WTC11 (cell line): ENCODE results near the gene SLC25A26. TPM values are rescaled to one million over a fixed set of nuclear protein-coding genes. Genes with fewer than 3 reads are reported as not detected.

Experiments
- ATAC-seq: fragments of 200-7000 bp; cut with Tn5 transposase; 2 replicates; pipeline ENCODE4 v1.10.0; 2021; ENCODE audit warnings: mild to moderate bottlenecking, moderate library complexity
- CTCF ChIA-PET: fragments of 300-600 bp; sonication (Branson Sonifier 250); formaldehyde crosslinking; loops from one replicate; lab custom pipeline; 2021; ENCODE audit warnings: antibody characterized with exemption; lab: Charles Lee
- POLR2A ChIA-PET: fragments of 350-600 bp; sonication (Branson Sonifier 250); formaldehyde crosslinking; loops from one replicate; lab custom pipeline; 2021; ENCODE audit warnings: antibody characterized with exemption; lab: Charles Lee
- DNase-seq: peaks from one replicate; pipeline ENCODE4 v3.0.0; 2021; ENCODE audit warnings: low spot score
- H3K27ac Mint-ChIP-seq: 2 replicates; pipeline ENCODE4 v1.8.0; 2021; ENCODE audit warnings: mixed read lengths
- H3K27me3 Mint-ChIP-seq: 2 replicates; pipeline ENCODE4 v1.8.0; 2021; ENCODE audit warnings: low read depth, mild to moderate bottlenecking, moderate library complexity, mixed read lengths
- H3K36me3 Mint-ChIP-seq: 2 replicates; pipeline ENCODE4 v1.8.0; 2021; ENCODE audit warnings: mixed read lengths
- H3K4me1 Mint-ChIP-seq: 2 replicates; pipeline ENCODE4 v1.8.0; 2022; ENCODE audit warnings: mixed read lengths
- H3K4me3 Mint-ChIP-seq: 2 replicates; pipeline ENCODE4 v1.8.0; 2021; ENCODE audit warnings: mild to moderate bottlenecking, moderate library complexity, mixed read lengths
- H3K9me3 Mint-ChIP-seq: 2 replicates; pipeline ENCODE4 v1.8.0; 2021; ENCODE audit warnings: mixed read lengths
- ATF6 ChIP-seq: sonication (generic); formaldehyde crosslinking; IDR thresholded peaks from 2 replicates; pipeline ENCODE4 v1.8.1; 2023; ENCODE audit warnings: mild to moderate bottlenecking, missing genetic modification reagents
- CDX4 ChIP-seq: fragments of 250-450 bp; sonication (Bioruptor Pico); IDR thresholded peaks from 2 replicates; pipeline ENCODE4 v1.9.0; 2021; ENCODE audit warnings: moderate library complexity, mild to moderate bottlenecking, inconsistent platforms, borderline replicate concordance
- IRF2 ChIP-seq: sonication (generic); formaldehyde crosslinking; IDR thresholded peaks from 2 replicates; pipeline ENCODE4 v1.8.0; 2022; ENCODE audit warnings: low read depth, missing genetic modification reagents, borderline replicate concordance
- NR1H2 ChIP-seq: sonication (generic); formaldehyde crosslinking; IDR thresholded peaks from 2 replicates; pipeline ENCODE4 v1.9.0; 2021; ENCODE audit warnings: mild to moderate bottlenecking, moderate library complexity, missing genetic modification reagents
- NR3C1 ChIP-seq: sonication (generic); formaldehyde crosslinking; conservative IDR thresholded peaks from 2 replicates; pipeline ENCODE4 v1.8.1; 2023; ENCODE audit warnings: low read depth, mild to moderate bottlenecking, missing genetic modification reagents
- ZNF416 ChIP-seq: fragments of 250-450 bp; sonication (Bioruptor Pico); IDR thresholded peaks from 2 replicates; pipeline ENCODE4 v1.9.0; 2021; ENCODE audit warnings: mild to moderate bottlenecking, inconsistent platforms
- ZNF532 ChIP-seq: fragments of 250-450 bp; sonication (Bioruptor Pico); IDR thresholded peaks from 2 replicates; pipeline ENCODE4 v1.9.0; 2021; ENCODE audit warnings: mild to moderate bottlenecking, borderline replicate concordance
- total RNA-seq: library from RNA; stranded (reverse); gene quantifications from 3 replicates; pipeline ENCODE4 v1.2.3, GENCODE V29; 2021
- TF ChIP-seq, protein P1 (sequence below): sonication (generic); formaldehyde crosslinking; IDR thresholded peaks from 2 replicates; pipeline ENCODE4 v1.8.0; 2022; ENCODE audit warnings: missing genetic modification reagents

Gene SLC25A26
- total RNA-seq, 1 experiment from 2014 or later, result 29.1 TPM

DNA sequence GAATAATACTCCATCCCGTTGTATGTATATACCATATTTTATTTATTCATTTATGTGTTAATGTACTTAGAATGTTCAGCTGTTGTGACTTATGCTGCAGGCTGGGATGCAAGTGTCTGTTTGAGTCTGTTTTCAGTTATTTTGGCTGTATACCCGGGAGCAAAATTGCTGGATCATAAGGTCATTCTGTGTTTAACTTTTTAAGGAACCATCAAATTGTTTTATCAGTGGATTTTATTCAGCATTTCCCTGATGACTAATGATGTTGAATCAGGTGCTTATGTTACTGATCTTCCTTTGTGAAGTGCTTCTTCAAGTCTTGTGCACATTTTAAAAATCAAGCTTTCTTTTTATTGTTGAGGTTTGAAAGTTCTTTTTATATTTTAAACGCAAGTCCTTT, 118.1 kb downstream of the SLC25A26 start (continued):
- TF ChIP-seq ZNF532 (CRISPR knock-in tag) (no peak), CDX4 (CRISPR knock-in tag) (no peak), NR3C1 (no peak)

GRCh38 chr3:66342717-66343356, 122.0 kb downstream of the SLC25A26 start:
- Mint-ChIP-seq H3K9me3 (peaks cover 5% of the 10 kb centered on the region), H3K27ac (no peak overlapping the region), H3K36me3 (peaks cover 7% of the 10 kb centered on the region), H3K4me3 (no peak overlapping the region), H3K27me3 (no peaks in the 10 kb centered on the region), H3K4me1 (peaks cover 11% of the 10 kb centered on the region)
- TF ChIP-seq IRF2 (CRISPR knock-in tag), result no peak
- TF ChIP-seq ATF6 (CRISPR knock-in tag), result no peak
- no peak for TF ChIP-seq NR1H2
- ATAC-seq (no peak), DNase-seq (no peak)
- ChIA-PET CTCF (no interaction called here), POLR2A (no interaction called here)

DNA sequence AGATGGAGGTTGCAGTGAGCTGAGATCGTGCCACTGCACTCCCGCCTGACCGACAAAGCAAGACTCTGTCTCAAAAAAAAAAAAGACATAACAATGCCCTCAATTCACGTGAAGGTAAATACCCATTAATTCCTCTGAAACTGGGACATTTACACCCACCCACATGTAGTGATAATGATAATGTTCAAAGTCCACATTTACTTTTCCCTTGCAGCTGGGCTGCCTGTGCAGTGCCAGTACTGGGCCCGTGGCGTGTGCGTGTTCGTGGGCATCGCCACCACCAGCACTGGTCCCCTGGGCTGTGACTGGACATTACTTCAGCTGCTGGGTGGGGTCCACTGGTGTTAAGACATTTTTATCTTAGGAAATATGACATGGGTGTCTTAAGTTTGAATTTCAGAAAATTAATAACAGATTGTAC, 123.6 kb downstream of the SLC25A26 start:
- ChIA-PET POLR2A (no interaction called here), CTCF (interaction anchor here (1.4 to 1.5 kb wide), 2 partner anchors 9 to 90 kb away, joined by 3 to 5 read pairs; no protein-coding TSS in a partner anchor)
- Mint-ChIP-seq H3K4me1 (peaks cover 11% of the 10 kb centered on the region), H3K27ac (no peak overlapping the region), H3K4me3 (no peak overlapping the region), H3K9me3 (peaks cover 5% of the 10 kb centered on the region), H3K36me3 (peaks cover 7% of the 10 kb centered on the region), H3K27me3 (no peaks in the 10 kb centered on the region)
- ATAC-seq, result no peak
- DNase-seq, result no peak
- TF ChIP-seq, protein P1, sequence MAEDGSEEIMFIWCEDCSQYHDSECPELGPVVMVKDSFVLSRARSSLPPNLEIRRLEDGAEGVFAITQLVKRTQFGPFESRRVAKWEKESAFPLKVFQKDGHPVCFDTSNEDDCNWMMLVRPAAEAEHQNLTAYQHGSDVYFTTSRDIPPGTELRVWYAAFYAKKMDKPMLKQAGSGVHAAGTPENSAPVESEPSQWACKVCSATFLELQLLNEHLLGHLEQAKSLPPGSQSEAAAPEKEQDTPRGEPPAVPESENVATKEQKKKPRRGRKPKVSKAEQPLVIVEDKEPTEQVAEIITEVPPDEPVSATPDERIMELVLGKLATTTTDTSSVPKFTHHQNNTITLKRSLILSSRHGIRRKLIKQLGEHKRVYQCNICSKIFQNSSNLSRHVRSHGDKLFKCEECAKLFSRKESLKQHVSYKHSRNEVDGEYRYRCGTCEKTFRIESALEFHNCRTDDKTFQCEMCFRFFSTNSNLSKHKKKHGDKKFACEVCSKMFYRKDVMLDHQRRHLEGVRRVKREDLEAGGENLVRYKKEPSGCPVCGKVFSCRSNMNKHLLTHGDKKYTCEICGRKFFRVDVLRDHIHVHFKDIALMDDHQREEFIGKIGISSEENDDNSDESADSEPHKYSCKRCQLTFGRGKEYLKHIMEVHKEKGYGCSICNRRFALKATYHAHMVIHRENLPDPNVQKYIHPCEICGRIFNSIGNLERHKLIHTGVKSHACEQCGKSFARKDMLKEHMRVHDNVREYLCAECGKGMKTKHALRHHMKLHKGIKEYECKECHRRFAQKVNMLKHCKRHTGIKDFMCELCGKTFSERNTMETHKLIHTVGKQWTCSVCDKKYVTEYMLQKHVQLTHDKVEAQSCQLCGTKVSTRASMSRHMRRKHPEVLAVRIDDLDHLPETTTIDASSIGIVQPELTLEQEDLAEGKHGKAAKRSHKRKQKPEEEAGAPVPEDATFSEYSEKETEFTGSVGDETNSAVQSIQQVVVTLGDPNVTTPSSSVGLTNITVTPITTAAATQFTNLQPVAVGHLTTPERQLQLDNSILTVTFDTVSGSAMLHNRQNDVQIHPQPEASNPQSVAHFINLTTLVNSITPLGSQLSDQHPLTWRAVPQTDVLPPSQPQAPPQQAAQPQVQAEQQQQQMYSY (CRISPR knock-in tag), result no peak
- TF ChIP-seq ZNF416, result no peak
